Epithelial cell of proximal tubule (primary cell): ENCODE results near the gene MBTPS1. TPM values are rescaled to one million over a fixed set of nuclear protein-coding genes. Genes with fewer than 3 reads are reported as not detected.

Source experiments
- DNase-seq: peaks from one replicate; pipeline ENCODE4 v3.0.0-alpha.2; 2011; ENCODE audit warnings: low read depth
- H3K4me3 ChIP-seq: 2 replicates; pipeline ENCODE4 v1.5.1; 2011; ENCODE audit warnings: low read depth, mild to moderate bottlenecking, low read length
- CTCF ChIP-seq: conservative IDR thresholded peaks from 2 replicates; pipeline ENCODE4 v1.5.1; 2012; ENCODE audit warnings: low read depth, mild to moderate bottlenecking, low read length
- total RNA-seq: library from RNA; depleted of rRNA; stranded (reverse); fragments of >200 nt; gene quantifications from 2 replicates; pipeline ENCODE4 v1.2.3, GENCODE V29; 2015

The MBTPS1 gene
- total RNA-seq, 1 donor from 2014 or later: 76.3 TPM

- no peak for DNase-seq
- TF ChIP-seq CTCF: no peak
- no peak overlapping the region for H3K4me3 ChIP-seq
Measured at GRCh38 chr16:84040823-84041820, 75.6 kb downstream of the MBTPS1 start.

- TF ChIP-seq CTCF: no peak
- no peak for DNase-seq
- H3K4me3 ChIP-seq: no peak overlapping the region
Measured at GRCh38 chr16:84040226-84040822, 76.4 kb downstream of the MBTPS1 start.

GRCh38 chr16:84039696-84040095 lies 77.0 kb downstream of the MBTPS1 start:
- no peak for DNase-seq
- no peak for TF ChIP-seq CTCF
- H3K4me3 ChIP-seq: no peak overlapping the region

- no peak overlapping the region for H3K4me3 ChIP-seq
- DNase-seq: no peak
- TF ChIP-seq CTCF: no peak
Measured at GRCh38 chr16:84038469-84038868, 78.3 kb downstream of the MBTPS1 start.

GRCh38 chr16:84036982-84037425 lies 79.7 kb downstream of the MBTPS1 start:
- no peak for DNase-seq
- TF ChIP-seq CTCF: no peak
- H3K4me3 ChIP-seq: no peak overlapping the region

- no peak for TF ChIP-seq CTCF
- no peak for DNase-seq
- no peak overlapping the region for H3K4me3 ChIP-seq
Measured at GRCh38 chr16:84036131-84036530, 80.6 kb downstream of the MBTPS1 start.
